Body of pancreas (tissue), 4 donors: ENCODE data around the gene SLC26A11. TPM values are rescaled to one million over a fixed set of nuclear protein-coding genes. Genes with fewer than 3 reads are reported as not detected.
"Not testable (repeated sequence)": the region's sequence is repeated elsewhere in the genome, so short reads cannot be mapped to it uniquely, and the experiment has no call there.

Experiments
- ATAC-seq: fragments of 150-250 bp; one replicate; pipeline ENCODE4 v1.9.1; 2016
- DNase-seq, 4 donors: peaks; one replicate each; pipeline ENCODE4 v3.0.0-alpha.2; 2019
- H3K27ac ChIP-seq, 4 donors: fragments of 200-600 bp; sonication (generic); 1 replicate in 3 of 4; 2 replicates in 1 of 4; pipeline versions ENCODE4 v1.5.1 to v1.6.1; 2016 to 2019; ENCODE audit warnings: mild to moderate bottlenecking in 1 of 4, mixed read lengths in 1 of 4, moderate library complexity in 1 of 4
- H3K27me3 ChIP-seq, 2 donors: fragments of 200-600 bp; sonication (generic); one replicate each; pipeline ENCODE4 v1.6.0; 2016; ENCODE audit warnings: mild to moderate bottlenecking in 1 of 2
- H3K36me3 ChIP-seq, 2 donors: fragments of 200-600 bp; sonication (generic); replicated peaks in 1 of 2; 2 replicates each; pipeline ENCODE4 v1.5.1; 2016; ENCODE audit warnings: low read depth in 2 of 2; ENCODE audit not compliant: insufficient read depth in 1 of 2
- H3K4me1 ChIP-seq: fragments of 200-600 bp; sonication (generic); one replicate; pipeline ENCODE4 v1.6.0; 2016
- H3K4me3 ChIP-seq, 2 donors: fragments of 200-600 bp; sonication (generic); 1 replicate in 1 of 2; 2 replicates in 1 of 2; pipeline ENCODE4 v1.5.1; 2016 to 2019
- H3K9me3 ChIP-seq, 3 donors: fragments of 200-600 bp; sonication (generic); 1 replicate in 2 of 3; 2 replicates in 1 of 3; pipeline ENCODE4 v1.5.1; 2016
- POLR2A ChIP-seq, 3 donors: fragments of 450-650 bp; IDR thresholded peaks; one replicate each; pipeline ENCODE4 v1.6.1; 2016; ENCODE audit warnings: antibody characterized with exemption in 3 of 3, mild to moderate bottlenecking in 2 of 3
- WGBS, 2 donors: methylation state at CpG; one replicate each; pipeline ENCODE4 v1.1.5; 2017; 5-methylcytosine and 5-hydroxymethylcytosine counted together
- intact Hi-C: fragments of 100-400 bp; cut with DNase I; formaldehyde crosslinking; loops from one replicate; pipeline ENCODE4 v1.15.1; 2023
- total RNA-seq, 2 donors: library from RNA; depleted of rRNA; stranded (reverse); fragments of >200 nt; gene quantifications; one replicate each; pipeline ENCODE4 v1.1.0, GENCODE V29; 2016
- TF ChIP-seq, protein P1 (sequence below), 7 experiments: fragments of 450-650 bp in 4 of 7; fragments of 200-600 bp in 3 of 7; sonication (generic) in 3 of 7; IDR thresholded peaks; one replicate each; pipeline ENCODE4 v1.5.1; 2016 to 2019; ENCODE audit warnings: antibody characterized with exemption in 7 of 7

SLC26A11 gene
- total RNA-seq, 2 donors from 2014 or later: 7.5 to 11.5 TPM

DNA sequence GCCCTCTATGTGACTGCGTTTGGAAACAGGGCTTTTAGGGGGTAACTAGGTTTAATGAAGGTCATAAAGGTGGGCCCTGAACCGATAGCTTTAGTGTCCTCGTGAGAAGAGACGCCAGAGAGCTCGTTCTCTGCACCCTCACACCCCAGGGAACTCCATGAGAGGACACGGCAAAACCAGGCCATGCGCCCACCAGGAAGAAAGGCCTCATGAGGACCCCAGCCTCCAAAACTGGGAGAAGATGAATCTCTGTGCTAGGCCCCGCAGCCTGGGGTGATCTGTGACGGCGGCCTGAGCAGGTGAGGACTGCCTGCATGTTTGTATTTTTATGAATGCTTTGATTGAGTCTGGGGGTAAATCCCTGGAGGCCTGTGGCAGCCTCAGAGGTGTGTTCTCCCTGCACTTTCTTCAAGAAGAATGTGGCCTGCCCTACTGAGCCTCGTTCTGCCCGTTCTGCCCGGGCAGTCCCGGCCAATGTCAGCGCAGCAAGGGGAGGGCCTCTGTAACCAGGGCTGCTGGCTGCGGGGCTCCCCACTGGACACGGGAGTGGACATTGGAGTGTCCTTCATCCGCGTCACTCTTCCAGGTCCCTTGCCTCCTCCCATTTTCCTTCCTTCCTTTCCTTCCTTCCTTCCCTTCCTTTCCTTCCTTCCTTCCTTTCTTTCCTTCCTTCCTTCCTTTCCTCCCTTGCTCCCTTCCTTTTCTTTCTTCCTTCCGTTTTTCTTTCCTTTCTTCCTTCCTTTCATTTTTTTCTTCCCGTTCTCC is 33.6 kb downstream of the SLC26A11 start:
- no peak for ATAC-seq
- WGBS, 2 donors: 79% methylated on average over 18 to 19 of the region's 21 CpGs

DNA sequence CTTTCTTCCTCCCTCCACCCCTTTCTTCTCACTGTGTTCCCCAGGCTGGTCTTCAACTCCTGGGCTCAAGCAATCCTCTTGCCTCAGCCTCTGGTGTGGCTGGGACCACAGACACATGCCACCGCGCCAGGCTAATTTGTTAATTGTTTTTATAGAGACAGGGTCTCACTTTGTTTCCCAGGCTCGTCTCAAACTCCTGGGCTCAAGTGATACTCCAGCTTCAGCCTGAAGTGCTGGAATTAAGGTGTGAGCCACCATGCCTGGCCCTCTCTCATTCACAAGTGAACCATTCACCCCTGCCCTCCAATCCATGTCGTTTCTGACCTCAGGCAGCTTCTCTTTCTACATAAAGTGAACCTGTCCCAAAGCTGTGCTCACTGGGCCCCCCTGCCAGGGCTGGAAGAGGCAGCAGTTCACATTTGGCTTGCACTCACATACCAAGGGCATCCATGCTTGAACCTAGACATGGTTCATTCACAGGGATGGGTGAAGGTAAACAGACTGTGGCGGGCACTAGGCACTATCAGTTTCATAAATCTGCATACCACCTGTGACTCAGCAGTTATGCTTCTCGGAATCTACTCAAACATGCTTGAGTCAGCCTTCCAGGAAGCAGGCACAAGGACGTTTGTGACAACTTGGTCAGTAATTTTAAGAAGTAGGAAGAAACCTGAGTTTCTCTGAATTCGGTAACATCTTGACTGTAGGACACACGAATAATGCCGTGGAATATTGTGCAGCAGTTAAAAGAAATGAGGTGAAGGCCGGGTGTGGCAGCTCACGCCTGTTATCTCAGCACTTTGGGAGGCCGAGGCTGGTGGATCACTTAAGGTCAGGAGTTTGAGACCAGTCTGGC is 34.4 kb downstream of the SLC26A11 start:
- ATAC-seq (peak; percentile 74), DNase-seq (peak; percentile 47 to 84 (median 58))
- TF ChIP-seq, protein P1, sequence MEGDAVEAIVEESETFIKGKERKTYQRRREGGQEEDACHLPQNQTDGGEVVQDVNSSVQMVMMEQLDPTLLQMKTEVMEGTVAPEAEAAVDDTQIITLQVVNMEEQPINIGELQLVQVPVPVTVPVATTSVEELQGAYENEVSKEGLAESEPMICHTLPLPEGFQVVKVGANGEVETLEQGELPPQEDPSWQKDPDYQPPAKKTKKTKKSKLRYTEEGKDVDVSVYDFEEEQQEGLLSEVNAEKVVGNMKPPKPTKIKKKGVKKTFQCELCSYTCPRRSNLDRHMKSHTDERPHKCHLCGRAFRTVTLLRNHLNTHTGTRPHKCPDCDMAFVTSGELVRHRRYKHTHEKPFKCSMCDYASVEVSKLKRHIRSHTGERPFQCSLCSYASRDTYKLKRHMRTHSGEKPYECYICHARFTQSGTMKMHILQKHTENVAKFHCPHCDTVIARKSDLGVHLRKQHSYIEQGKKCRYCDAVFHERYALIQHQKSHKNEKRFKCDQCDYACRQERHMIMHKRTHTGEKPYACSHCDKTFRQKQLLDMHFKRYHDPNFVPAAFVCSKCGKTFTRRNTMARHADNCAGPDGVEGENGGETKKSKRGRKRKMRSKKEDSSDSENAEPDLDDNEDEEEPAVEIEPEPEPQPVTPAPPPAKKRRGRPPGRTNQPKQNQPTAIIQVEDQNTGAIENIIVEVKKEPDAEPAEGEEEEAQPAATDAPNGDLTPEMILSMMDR (IDR thresholded peaks at IDR 0.05): no peak
- TF ChIP-seq POLR2A (IDR thresholded peaks at IDR 0.05): no peak
- Histone ChIP-seq H3K27me3 (no peaks in the 10 kb centered on the region), H3K9me3 (no peaks in the 10 kb centered on the region), H3K4me3 (no peak overlapping the region), H3K36me3 (no peaks in the 10 kb centered on the region), H3K4me1 (peaks cover 25% of the 10 kb centered on the region), H3K27ac (peak overlapping the region in 3 of 4 donors; percentile 51 to 78 (median 75))
- WGBS, 2 donors: 43% methylated on average over 13 of the region's 13 CpGs
- intact Hi-C loops: no loop called here

More for the DNA sequence above, 33.6 kb downstream of the SLC26A11 start:
- no peak for TF ChIP-seq POLR2A (IDR thresholded peaks at IDR 0.05)
- TF ChIP-seq, protein P1 (IDR thresholded peaks at IDR 0.05): no peak
- peak overlapping the region in 2 of 4 donors; percentile 75 to 78 for H3K27ac ChIP-seq
- no peak for DNase-seq
- H3K27me3 ChIP-seq: no peaks in the 10 kb centered on the region
- H3K4me3 ChIP-seq: no peak overlapping the region
- H3K4me1 ChIP-seq: peaks cover 22% of the 10 kb centered on the region
- intact Hi-C loops: no loop called here
- H3K36me3 ChIP-seq: no peaks in the 10 kb centered on the region
- H3K9me3 ChIP-seq: no peaks in the 10 kb centered on the region

DNA sequence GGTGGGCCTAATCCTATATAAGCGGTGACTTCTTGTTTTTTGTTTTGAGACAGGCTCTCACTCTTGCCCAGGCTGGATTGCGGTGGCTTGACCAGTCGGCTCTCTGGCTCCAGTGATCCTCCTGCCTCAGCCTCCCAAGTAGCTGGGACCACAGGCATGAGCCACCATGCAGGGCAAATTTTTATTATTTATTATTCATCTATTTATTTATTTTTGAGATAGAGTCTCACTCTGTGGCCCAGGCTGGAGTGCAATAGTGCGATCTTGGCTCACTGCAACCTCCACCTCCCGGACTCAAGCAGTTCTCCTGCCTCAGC is 35.8 kb downstream of the SLC26A11 start:
- no peak for TF ChIP-seq POLR2A (IDR thresholded peaks at IDR 0.05)
- TF ChIP-seq, protein P1 (IDR thresholded peaks at IDR 0.05): no peak
- ATAC-seq (no peak), DNase-seq (no peak)
- Histone ChIP-seq H3K4me3 (no peak overlapping the region), H3K9me3 (no peaks in the 10 kb centered on the region), H3K36me3 (no peaks in the 10 kb centered on the region), H3K27ac (no peak overlapping the region), H3K27me3 (no peaks in the 10 kb centered on the region), H3K4me1 (peaks cover 29% of the 10 kb centered on the region)
- 94 to 98% methylated on average over 5 of the region's 5 CpGs for WGBS, 2 donors
- intact Hi-C loops: no loop called here

DNA sequence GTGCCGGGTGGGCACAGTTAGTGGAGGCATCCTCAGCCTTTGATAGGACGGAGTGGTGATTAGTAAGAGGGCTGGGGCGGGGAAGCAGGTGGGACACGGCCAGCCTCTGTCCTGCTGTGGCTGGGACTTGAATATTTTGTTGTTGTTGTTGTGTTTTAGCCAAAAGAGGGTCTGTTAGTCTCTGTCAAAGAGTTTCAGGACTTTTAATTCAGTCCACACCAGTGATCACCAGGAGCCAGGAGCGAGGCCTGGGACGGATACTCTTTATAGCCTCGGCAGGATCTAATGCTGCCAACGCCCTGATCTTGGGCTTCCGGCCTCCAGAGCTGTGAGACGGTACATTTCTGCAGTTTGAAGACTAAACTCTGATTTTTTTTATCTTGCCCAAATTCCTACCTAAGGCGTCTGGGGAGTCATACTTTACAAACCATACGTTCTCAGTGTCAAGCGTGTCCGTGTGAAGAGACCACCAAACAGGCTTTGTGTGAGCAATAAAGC is 37.5 kb downstream of the SLC26A11 start:
- Histone ChIP-seq H3K36me3 (no peaks in the 10 kb centered on the region), H3K4me3 (no peak overlapping the region), H3K4me1 (peaks cover 43% of the 10 kb centered on the region), H3K9me3 (no peaks in the 10 kb centered on the region), H3K27me3 (no peaks in the 10 kb centered on the region), H3K27ac (no peak overlapping the region)
- intact Hi-C loops: no loop called here
- no peak for DNase-seq
- TF ChIP-seq, protein P1 (IDR thresholded peaks at IDR 0.05): no peak
- TF ChIP-seq POLR2A (IDR thresholded peaks at IDR 0.05): no peak
- no peak for ATAC-seq
- WGBS, 2 donors: 79 to 80% methylated on average over 14 of the region's 14 CpGs

DNA sequence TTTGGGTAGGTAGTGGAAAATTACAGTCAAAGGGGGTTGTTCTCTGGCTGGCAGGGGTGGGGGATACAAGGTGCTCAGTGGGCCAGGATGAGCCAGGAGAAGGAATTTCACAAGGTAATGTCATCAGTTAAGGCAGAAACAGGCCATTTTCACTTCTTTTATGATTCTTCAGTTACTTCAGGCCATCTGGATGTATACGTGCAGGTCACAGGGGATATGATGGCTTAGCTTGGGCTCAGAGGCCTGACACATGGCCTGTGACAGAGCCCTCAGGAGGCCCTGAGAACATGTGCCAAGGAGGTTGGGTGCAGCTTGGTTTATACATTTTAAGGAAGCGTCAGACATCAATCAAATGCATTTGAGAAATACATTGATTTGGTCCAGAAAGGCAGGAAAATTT is 38.1 kb downstream of the SLC26A11 start:
- ATAC-seq, H3K4me3 ChIP-seq, H3K27me3 ChIP-seq, intact Hi-C loops, H3K27ac ChIP-seq, H3K36me3 ChIP-seq, DNase-seq, H3K9me3 ChIP-seq: not testable (repeated sequence)
- H3K4me1 ChIP-seq: peaks cover 43% of the 10 kb centered on the region
- WGBS, 2 donors: 88 to 93% methylated on average over 2 of the region's 2 CpGs
